Measurements from ENCODE around the gene TMEM235.

- no peak for TF ChIP-seq SREBF2 (CRISPR knock-in tag; IDR thresholded peaks at IDR 0.05)
- TF ChIP-seq MTA3 (IDR thresholded peaks at IDR 0.05; ENCODE audit: borderline replicate concordance): no peak
- TF ChIP-seq, protein P1, sequence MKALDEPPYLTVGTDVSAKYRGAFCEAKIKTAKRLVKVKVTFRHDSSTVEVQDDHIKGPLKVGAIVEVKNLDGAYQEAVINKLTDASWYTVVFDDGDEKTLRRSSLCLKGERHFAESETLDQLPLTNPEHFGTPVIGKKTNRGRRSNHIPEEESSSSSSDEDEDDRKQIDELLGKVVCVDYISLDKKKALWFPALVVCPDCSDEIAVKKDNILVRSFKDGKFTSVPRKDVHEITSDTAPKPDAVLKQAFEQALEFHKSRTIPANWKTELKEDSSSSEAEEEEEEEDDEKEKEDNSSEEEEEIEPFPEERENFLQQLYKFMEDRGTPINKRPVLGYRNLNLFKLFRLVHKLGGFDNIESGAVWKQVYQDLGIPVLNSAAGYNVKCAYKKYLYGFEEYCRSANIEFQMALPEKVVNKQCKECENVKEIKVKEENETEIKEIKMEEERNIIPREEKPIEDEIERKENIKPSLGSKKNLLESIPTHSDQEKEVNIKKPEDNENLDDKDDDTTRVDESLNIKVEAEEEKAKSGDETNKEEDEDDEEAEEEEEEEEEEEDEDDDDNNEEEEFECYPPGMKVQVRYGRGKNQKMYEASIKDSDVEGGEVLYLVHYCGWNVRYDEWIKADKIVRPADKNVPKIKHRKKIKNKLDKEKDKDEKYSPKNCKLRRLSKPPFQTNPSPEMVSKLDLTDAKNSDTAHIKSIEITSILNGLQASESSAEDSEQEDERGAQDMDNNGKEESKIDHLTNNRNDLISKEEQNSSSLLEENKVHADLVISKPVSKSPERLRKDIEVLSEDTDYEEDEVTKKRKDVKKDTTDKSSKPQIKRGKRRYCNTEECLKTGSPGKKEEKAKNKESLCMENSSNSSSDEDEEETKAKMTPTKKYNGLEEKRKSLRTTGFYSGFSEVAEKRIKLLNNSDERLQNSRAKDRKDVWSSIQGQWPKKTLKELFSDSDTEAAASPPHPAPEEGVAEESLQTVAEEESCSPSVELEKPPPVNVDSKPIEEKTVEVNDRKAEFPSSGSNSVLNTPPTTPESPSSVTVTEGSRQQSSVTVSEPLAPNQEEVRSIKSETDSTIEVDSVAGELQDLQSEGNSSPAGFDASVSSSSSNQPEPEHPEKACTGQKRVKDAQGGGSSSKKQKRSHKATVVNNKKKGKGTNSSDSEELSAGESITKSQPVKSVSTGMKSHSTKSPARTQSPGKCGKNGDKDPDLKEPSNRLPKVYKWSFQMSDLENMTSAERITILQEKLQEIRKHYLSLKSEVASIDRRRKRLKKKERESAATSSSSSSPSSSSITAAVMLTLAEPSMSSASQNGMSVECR (CRISPR knock-in tag; IDR thresholded peaks at IDR 0.05): no peak
Measured at GRCh38 chr17:78184868-78185267, 46.6 kb upstream of the TMEM235 start.
